SK-N-SH (cell line): Measurements from ENCODE around the gene BRAT1.

Experiments
- ELF1 ChIP-seq: IDR thresholded peaks from 2 replicates; pipeline ENCODE4 v1.4.0; 2012
- EZH2phosphoT487 ChIP-seq: fragments of 200-600 bp; sonication (generic); IDR thresholded peaks from 2 replicates; pipeline ENCODE4 v1.6.1; 2017; ENCODE audit warnings: low read depth, mixed run types, mild to moderate bottlenecking, antibody characterized with exemption, moderate library complexity, borderline replicate concordance
- MXI1 ChIP-seq: IDR thresholded peaks from 2 replicates; pipeline ENCODE4 v1.6.1; 2012; ENCODE audit warnings: mild to moderate bottlenecking, low read depth, low read length, improper control_type of control experiment
- NRF1 ChIP-seq: IDR thresholded peaks from 2 replicates; pipeline ENCODE4 v1.6.1; 2012; ENCODE audit warnings: low read depth, mild to moderate bottlenecking, low read length
- RFX5 ChIP-seq: IDR thresholded peaks from 2 replicates; pipeline ENCODE4 v1.6.1; 2012; ENCODE audit warnings: mild to moderate bottlenecking, improper control_type of control experiment, low read length
- SMC3 ChIP-seq: IDR thresholded peaks from 2 replicates; pipeline ENCODE4 v1.6.1; 2012; ENCODE audit warnings: low read depth, low read length, improper control_type of control experiment
- TF ChIP-seq, protein P1 (sequence below): IDR thresholded peaks from 2 replicates; pipeline ENCODE4 v1.4.0; 2012; ENCODE audit warnings: low read depth, borderline replicate concordance
- TF ChIP-seq, protein P2 (sequence below): fragments of 200-600 bp; sonication (generic); IDR thresholded peaks from 2 replicates; pipeline ENCODE4 v1.6.1; 2017; ENCODE audit warnings: antibody characterized with exemption, mild to moderate bottlenecking, moderate library complexity
- TF ChIP-seq, protein P3 (sequence below): IDR thresholded peaks from 2 replicates; pipeline ENCODE4 v1.6.1; 2012; ENCODE audit warnings: mild to moderate bottlenecking, low read depth, low read length, moderate library complexity
- TF ChIP-seq, protein P4 (sequence below): IDR thresholded peaks from 2 replicates; pipeline ENCODE4; 2012
- TF ChIP-seq, protein P5 (sequence below): IDR thresholded peaks from 2 replicates; pipeline ENCODE4 v1.4.0; 2012; ENCODE audit warnings: low read depth, borderline replicate concordance

DNA sequence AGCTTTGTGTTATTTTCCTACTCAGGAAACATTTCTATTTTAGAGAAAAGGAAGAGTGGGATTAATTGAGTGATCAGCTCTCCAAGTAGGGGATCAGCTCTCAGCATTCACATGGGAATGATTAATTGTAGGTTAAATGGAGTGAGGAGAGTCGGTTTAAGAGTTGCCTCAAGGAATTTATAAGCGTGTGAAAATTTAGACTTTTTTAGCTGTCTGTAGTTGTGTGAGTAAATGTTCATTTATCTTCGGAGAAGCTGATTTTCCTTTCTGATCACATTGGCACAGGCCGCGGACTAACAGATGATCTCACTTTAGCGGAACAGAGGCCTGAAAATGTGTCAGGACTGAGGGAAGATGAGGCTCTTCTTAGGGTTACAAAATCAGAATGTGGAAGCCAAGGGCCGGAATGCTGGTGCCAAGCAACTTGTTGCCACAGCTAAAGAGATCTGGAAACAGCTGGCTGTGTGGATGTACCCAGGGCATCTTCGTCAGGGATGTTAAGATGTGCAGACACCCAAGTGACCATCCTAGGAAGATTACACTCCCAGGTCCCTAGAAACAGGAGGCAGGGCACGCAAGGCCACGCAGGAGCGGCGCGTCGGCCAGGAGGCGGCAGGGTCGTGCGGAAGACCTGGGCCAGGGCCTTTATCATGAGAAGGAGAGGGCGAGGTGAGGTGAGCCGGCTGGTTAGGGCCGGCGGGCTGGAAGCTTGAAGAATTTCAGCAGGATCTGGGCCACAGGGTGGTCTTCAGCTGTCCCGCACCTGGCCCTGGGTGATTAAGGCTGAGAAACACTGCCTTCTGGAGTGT lies 41.3 kb upstream of the BRAT1 start:
- TF ChIP-seq SMC3, result no peak
- no peak for TF ChIP-seq ELF1
- TF ChIP-seq RFX5, result no peak
- TF ChIP-seq, protein P1, sequence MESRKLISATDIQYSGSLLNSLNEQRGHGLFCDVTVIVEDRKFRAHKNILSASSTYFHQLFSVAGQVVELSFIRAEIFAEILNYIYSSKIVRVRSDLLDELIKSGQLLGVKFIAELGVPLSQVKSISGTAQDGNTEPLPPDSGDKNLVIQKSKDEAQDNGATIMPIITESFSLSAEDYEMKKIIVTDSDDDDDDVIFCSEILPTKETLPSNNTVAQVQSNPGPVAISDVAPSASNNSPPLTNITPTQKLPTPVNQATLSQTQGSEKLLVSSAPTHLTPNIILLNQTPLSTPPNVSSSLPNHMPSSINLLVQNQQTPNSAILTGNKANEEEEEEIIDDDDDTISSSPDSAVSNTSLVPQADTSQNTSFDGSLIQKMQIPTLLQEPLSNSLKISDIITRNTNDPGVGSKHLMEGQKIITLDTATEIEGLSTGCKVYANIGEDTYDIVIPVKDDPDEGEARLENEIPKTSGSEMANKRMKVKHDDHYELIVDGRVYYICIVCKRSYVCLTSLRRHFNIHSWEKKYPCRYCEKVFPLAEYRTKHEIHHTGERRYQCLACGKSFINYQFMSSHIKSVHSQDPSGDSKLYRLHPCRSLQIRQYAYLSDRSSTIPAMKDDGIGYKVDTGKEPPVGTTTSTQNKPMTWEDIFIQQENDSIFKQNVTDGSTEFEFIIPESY, result no peak
- TF ChIP-seq, protein P2, sequence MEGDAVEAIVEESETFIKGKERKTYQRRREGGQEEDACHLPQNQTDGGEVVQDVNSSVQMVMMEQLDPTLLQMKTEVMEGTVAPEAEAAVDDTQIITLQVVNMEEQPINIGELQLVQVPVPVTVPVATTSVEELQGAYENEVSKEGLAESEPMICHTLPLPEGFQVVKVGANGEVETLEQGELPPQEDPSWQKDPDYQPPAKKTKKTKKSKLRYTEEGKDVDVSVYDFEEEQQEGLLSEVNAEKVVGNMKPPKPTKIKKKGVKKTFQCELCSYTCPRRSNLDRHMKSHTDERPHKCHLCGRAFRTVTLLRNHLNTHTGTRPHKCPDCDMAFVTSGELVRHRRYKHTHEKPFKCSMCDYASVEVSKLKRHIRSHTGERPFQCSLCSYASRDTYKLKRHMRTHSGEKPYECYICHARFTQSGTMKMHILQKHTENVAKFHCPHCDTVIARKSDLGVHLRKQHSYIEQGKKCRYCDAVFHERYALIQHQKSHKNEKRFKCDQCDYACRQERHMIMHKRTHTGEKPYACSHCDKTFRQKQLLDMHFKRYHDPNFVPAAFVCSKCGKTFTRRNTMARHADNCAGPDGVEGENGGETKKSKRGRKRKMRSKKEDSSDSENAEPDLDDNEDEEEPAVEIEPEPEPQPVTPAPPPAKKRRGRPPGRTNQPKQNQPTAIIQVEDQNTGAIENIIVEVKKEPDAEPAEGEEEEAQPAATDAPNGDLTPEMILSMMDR, result no peak
- TF ChIP-seq, protein P3, sequence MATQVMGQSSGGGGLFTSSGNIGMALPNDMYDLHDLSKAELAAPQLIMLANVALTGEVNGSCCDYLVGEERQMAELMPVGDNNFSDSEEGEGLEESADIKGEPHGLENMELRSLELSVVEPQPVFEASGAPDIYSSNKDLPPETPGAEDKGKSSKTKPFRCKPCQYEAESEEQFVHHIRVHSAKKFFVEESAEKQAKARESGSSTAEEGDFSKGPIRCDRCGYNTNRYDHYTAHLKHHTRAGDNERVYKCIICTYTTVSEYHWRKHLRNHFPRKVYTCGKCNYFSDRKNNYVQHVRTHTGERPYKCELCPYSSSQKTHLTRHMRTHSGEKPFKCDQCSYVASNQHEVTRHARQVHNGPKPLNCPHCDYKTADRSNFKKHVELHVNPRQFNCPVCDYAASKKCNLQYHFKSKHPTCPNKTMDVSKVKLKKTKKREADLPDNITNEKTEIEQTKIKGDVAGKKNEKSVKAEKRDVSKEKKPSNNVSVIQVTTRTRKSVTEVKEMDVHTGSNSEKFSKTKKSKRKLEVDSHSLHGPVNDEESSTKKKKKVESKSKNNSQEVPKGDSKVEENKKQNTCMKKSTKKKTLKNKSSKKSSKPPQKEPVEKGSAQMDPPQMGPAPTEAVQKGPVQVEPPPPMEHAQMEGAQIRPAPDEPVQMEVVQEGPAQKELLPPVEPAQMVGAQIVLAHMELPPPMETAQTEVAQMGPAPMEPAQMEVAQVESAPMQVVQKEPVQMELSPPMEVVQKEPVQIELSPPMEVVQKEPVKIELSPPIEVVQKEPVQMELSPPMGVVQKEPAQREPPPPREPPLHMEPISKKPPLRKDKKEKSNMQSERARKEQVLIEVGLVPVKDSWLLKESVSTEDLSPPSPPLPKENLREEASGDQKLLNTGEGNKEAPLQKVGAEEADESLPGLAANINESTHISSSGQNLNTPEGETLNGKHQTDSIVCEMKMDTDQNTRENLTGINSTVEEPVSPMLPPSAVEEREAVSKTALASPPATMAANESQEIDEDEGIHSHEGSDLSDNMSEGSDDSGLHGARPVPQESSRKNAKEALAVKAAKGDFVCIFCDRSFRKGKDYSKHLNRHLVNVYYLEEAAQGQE, result no peak
- no peak for TF ChIP-seq MXI1
- TF ChIP-seq, protein P4, sequence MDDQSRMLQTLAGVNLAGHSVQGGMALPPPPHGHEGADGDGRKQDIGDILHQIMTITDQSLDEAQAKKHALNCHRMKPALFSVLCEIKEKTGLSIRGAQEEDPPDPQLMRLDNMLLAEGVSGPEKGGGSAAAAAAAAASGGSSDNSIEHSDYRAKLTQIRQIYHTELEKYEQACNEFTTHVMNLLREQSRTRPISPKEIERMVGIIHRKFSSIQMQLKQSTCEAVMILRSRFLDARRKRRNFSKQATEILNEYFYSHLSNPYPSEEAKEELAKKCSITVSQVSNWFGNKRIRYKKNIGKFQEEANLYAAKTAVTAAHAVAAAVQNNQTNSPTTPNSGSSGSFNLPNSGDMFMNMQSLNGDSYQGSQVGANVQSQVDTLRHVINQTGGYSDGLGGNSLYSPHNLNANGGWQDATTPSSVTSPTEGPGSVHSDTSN, result no peak
- TF ChIP-seq, protein P5, sequence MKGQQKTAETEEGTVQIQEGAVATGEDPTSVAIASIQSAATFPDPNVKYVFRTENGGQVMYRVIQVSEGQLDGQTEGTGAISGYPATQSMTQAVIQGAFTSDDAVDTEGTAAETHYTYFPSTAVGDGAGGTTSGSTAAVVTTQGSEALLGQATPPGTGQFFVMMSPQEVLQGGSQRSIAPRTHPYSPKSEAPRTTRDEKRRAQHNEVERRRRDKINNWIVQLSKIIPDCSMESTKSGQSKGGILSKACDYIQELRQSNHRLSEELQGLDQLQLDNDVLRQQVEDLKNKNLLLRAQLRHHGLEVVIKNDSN, result no peak
- no peak for TF ChIP-seq NRF1
- no peak for TF ChIP-seq EZH2phosphoT487
